ENCODE data around the gene MRTFB.

MRTFB gene

GRCh38 chr16:14314116-14314515 lies 243.0 kb downstream of the MRTFB start:
- no peaks in the 10 kb centered on the region for H3K9me3 Mint-ChIP-seq
- H3K27me3 Mint-ChIP-seq, result peaks cover 0 to 14% of the 10 kb centered on the region in 2 donors
- H3K4me3 Mint-ChIP-seq, result no peak overlapping the region
- ATAC-seq (replicated peaks), result no peak
- peaks cover 19 to 24% of the 10 kb centered on the region in 2 donors for H3K4me1 Mint-ChIP-seq
- no peaks in the 10 kb centered on the region for H3K36me3 Mint-ChIP-seq
- no peak for DNase-seq
- no peak overlapping the region for H3K27ac Mint-ChIP-seq

- Mint-ChIP-seq H3K36me3 (no peaks in the 10 kb centered on the region), H3K4me1 (peaks cover 4 to 7% of the 10 kb centered on the region in 2 donors), H3K27ac (no peak overlapping the region), H3K27me3 (peaks cover 0 to 17% of the 10 kb centered on the region in 2 donors), H3K9me3 (no peaks in the 10 kb centered on the region), H3K4me3 (no peak overlapping the region)
- DNase-seq (no peak), ATAC-seq (replicated peaks) (no peak)
Measured at GRCh38 chr16:14315683-14316320, 244.7 kb downstream of the MRTFB start.

Data from stimulated activated naive B cell treated with anti-CD40 and anti-IgM and Interleukin-4, amounts not matched to agents 10 μg/mL and 1 μg/mL and 100 μg/mL, for 72 hours (primary cell).